Ishikawa (cell line): Measurements from ENCODE around the gene CD70.

ENCODE experiments used
- CEBPB ChIP-seq: IDR thresholded peaks from 2 replicates; pipeline ENCODE4 v1.6.1; 2012
- CREB1 ChIP-seq: IDR thresholded peaks from 2 replicates; pipeline ENCODE4 v1.6.1; 2012; ENCODE audit warnings: low read depth
- EGR1 ChIP-seq: IDR thresholded peaks from 2 replicates; pipeline ENCODE4 v1.6.1; 2012
- EP300 ChIP-seq: IDR thresholded peaks from 2 replicates; pipeline ENCODE4 v1.6.1; 2012; ENCODE audit warnings: borderline replicate concordance
- FOXM1 ChIP-seq: IDR thresholded peaks from 2 replicates; pipeline ENCODE4 v1.6.1; 2012; ENCODE audit warnings: low read depth, borderline replicate concordance
- MAX ChIP-seq: IDR thresholded peaks from 2 replicates; pipeline ENCODE4 v1.6.1; 2012
- NFIC ChIP-seq: IDR thresholded peaks from 2 replicates; pipeline ENCODE4 v1.6.1; 2012
- RAD21 ChIP-seq: IDR thresholded peaks from 2 replicates; pipeline ENCODE4 v1.6.1; 2012; ENCODE audit warnings: low read depth
- REST ChIP-seq: IDR thresholded peaks from 2 replicates; pipeline ENCODE4 v1.6.1; 2012; ENCODE audit warnings: low read depth, mild to moderate bottlenecking
- TAF1 ChIP-seq: IDR thresholded peaks from 2 replicates; pipeline ENCODE4 v1.6.1; 2012; ENCODE audit warnings: low read depth, mild to moderate bottlenecking
- TCF12 ChIP-seq: IDR thresholded peaks from 2 replicates; pipeline ENCODE4 v1.6.1; 2012; ENCODE audit warnings: low read depth
- TEAD4 ChIP-seq: IDR thresholded peaks from 2 replicates; pipeline ENCODE4 v1.6.1; 2012
- USF1 ChIP-seq: IDR thresholded peaks from 2 replicates; pipeline ENCODE4 v1.6.1; 2012
- YY1 ChIP-seq: IDR thresholded peaks from 2 replicates; pipeline ENCODE4 v1.6.1; 2012; ENCODE audit warnings: low read depth
- ZBTB7A ChIP-seq: IDR thresholded peaks from 2 replicates; pipeline ENCODE4 v1.6.1; 2012; ENCODE audit warnings: low read depth

CD70 gene

GRCh38 chr19:6573350-6573749 is 17.6 kb downstream of the CD70 start:
- no peak for TF ChIP-seq TCF12
- TF ChIP-seq TEAD4: no peak
- TF ChIP-seq EGR1: no peak
- TF ChIP-seq CEBPB: no peak
- TF ChIP-seq NFIC: no peak
- no peak for TF ChIP-seq CREB1
- TF ChIP-seq FOXM1: no peak
- TF ChIP-seq REST: no peak
- TF ChIP-seq TAF1: no peak
- no peak for TF ChIP-seq MAX

GRCh38 chr19:6572217-6572616 is 18.7 kb downstream of the CD70 start:
- TF ChIP-seq TEAD4: no peak

GRCh38 chr19:6571167-6571566 is 19.8 kb downstream of the CD70 start:
- TF ChIP-seq MAX (no peak), YY1 (no peak), CREB1 (no peak), CEBPB (no peak), REST (no peak), NFIC (no peak), EP300 (no peak), USF1 (no peak), TAF1 (no peak), TCF12 (no peak), EGR1 (no peak)

GRCh38 chr19:6570764-6571163 is 20.2 kb downstream of the CD70 start:
- TF ChIP-seq TCF12: no peak
- TF ChIP-seq TEAD4: no peak
- TF ChIP-seq CEBPB: no peak
- TF ChIP-seq MAX: no peak
- no peak for TF ChIP-seq USF1
- TF ChIP-seq ZBTB7A: no peak
- TF ChIP-seq CREB1: no peak
- TF ChIP-seq REST: peak; percentile 58

- TF ChIP-seq USF1 (no peak), MAX (no peak), EGR1 (no peak), NFIC (no peak), TCF12 (no peak), CEBPB (no peak), TAF1 (no peak), TEAD4 (no peak), YY1 (no peak), RAD21 (no peak), ZBTB7A (no peak), CREB1 (no peak), EP300 (no peak), REST (no peak), FOXM1 (no peak)
Observed at GRCh38 chr19:6568816-6569215, 22.1 kb downstream of the CD70 start.
